Mesothelial cell of epicardium (in vitro differentiated cells): ENCODE results near the gene TCF20. TPM values are rescaled to one million over a fixed set of nuclear protein-coding genes. Genes with fewer than 3 reads are reported as not detected.

Source experiments
- DNase-seq, 2 experiments: peaks; one replicate each; pipeline ENCODE4 v3.0.0; 2021; ENCODE audit warnings: low spot score in 2 of 2; ENCODE audit not compliant: unreplicated experiment in 2 of 2
- H3K27ac Mint-ChIP-seq: 2 replicates; pipeline ENCODE4 v1.8.0; 2021; ENCODE audit warnings: mixed read lengths
- H3K27me3 Mint-ChIP-seq: 2 replicates; pipeline ENCODE4 v1.8.0; 2021; ENCODE audit warnings: low read depth, mixed read lengths
- H3K36me3 Mint-ChIP-seq: 2 replicates; pipeline ENCODE4 v1.8.0; 2021; ENCODE audit warnings: mixed read lengths
- H3K4me1 Mint-ChIP-seq: 2 replicates; pipeline ENCODE4 v1.8.0; 2021; ENCODE audit warnings: mixed read lengths
- H3K4me3 Mint-ChIP-seq: 2 replicates; pipeline ENCODE4 v1.8.0; 2021; ENCODE audit warnings: mild to moderate bottlenecking, moderate library complexity, mixed read lengths
- H3K9me3 Mint-ChIP-seq: 2 replicates; pipeline ENCODE4 v1.8.0; 2021; ENCODE audit warnings: mixed read lengths
- CTCF ChIP-seq: fragments of 200-600 bp; sonication (generic); IDR thresholded peaks from one replicate; pipeline ENCODE4 v1.5.0; 2021; ENCODE audit warnings: antibody characterized with exemption; ENCODE audit not compliant: unreplicated experiment
- total RNA-seq: library from RNA; stranded (reverse); gene quantifications from 3 replicates; pipeline ENCODE4 v1.2.1, GENCODE V29; 2021

TCF20 gene
- total RNA-seq, 1 donor from 2014 or later: 82.2 TPM

DNA sequence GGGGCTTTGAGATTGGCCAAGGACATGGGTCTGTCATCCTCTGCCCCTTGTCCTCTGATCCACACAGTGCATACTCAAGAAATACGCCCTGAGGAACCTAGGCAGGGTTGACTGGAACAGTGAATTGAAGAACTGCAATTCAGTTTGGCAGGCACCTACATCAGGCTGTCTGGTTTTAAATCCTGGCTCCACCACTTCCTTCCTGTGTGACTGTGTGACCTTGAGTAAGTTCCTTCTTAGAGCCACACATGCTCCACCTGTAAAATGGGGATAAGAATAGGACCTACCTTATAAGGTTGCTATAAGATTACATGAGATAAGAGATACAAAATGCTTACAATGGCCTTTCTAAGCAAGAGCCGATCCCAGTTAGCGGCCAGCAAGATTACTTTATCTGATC, 15.8 kb upstream of the TCF20 start:
- Mint-ChIP-seq H3K4me3 (no peak overlapping the region), H3K9me3 (no peaks in the 10 kb centered on the region), H3K27ac (no peak overlapping the region), H3K27me3 (peaks cover 36% of the 10 kb centered on the region), H3K4me1 (peaks cover 32% of the 10 kb centered on the region), H3K36me3 (no peaks in the 10 kb centered on the region)
- no peak for DNase-seq
- no peak for TF ChIP-seq CTCF

DNA sequence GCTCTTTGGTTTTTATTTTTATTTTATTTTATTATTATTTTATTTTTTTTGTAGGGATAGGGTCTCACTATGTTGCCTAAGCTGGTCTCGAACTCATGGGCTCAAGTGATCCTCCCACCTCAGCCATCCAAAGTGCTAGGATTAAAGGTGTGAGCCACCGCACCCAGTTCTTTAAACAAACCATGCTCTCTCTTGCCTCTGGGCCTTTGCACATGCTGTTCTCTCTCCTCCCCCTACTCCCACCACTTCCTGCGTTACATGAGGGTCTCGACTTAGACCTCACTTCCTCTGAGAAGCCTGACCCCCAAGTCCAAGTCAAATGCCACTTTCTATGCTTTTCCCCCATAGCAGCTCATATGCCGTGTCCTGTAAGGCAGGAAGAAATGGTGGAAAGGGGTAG, 15.2 kb upstream of the TCF20 start:
- H3K36me3 Mint-ChIP-seq: no peaks in the 10 kb centered on the region
- no peak for TF ChIP-seq CTCF
- H3K27me3 Mint-ChIP-seq: peaks cover 36% of the 10 kb centered on the region
- DNase-seq: no peak
- H3K4me1 Mint-ChIP-seq: peaks cover 28% of the 10 kb centered on the region
- H3K27ac Mint-ChIP-seq: no peak overlapping the region
- H3K9me3 Mint-ChIP-seq: no peaks in the 10 kb centered on the region
- H3K4me3 Mint-ChIP-seq: no peak overlapping the region

DNA sequence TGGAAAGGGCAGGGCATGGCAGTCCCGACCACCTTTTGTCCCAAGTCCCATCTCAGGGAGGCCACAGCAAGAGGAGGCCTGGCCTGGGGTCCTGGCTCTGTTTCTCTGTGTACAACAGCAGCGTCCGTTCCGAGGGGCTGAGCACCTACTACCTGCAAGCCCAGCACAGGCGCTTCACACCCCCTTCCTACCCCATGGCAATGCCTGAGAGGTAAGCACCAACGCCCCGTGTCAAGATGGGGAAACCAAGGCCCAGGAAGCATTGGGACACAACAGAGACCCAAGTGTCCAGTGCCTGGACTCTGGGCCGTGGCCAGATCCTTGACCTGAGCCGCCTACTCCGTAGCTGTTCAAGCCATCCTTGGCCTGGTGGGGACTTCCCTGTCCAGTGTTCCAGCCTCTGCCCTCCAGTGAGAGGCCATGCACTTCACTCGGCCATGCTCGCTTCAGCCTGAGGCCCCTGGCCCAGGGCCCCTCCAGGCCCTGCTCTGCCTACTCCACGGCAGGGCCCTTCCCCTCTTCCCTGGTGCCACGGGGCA, 14.3 kb upstream of the TCF20 start:
- no peak for DNase-seq
- H3K4me1 Mint-ChIP-seq: peaks cover 25% of the 10 kb centered on the region
- H3K27me3 Mint-ChIP-seq: peaks cover 36% of the 10 kb centered on the region
- H3K4me3 Mint-ChIP-seq: no peak overlapping the region
- H3K27ac Mint-ChIP-seq: no peak overlapping the region
- no peaks in the 10 kb centered on the region for H3K36me3 Mint-ChIP-seq
- no peaks in the 10 kb centered on the region for H3K9me3 Mint-ChIP-seq
- no peak for TF ChIP-seq CTCF

DNA sequence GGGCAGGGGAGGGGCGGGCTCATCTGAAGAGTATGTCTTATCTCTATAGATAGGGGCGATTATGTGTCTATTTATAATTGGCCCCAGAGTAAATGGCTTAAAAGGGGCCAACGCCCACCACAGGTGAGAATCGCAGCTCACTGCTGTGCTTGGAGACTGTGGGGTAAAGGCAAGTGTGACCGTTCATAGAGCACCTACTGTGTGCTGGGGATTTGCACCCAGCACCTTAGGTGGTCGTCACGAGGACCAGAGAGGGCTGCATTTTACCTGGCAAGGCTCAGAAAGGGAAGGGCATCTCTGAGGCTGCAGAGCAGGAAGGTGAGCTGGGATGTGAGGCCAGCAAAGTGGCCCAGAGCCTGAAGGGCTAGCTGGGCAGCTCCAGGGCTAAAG, 13.7 kb upstream of the TCF20 start:
- no peak for DNase-seq
- Mint-ChIP-seq H3K9me3 (no peaks in the 10 kb centered on the region), H3K4me1 (peaks cover 20% of the 10 kb centered on the region), H3K27me3 (peaks cover 36% of the 10 kb centered on the region), H3K4me3 (peak overlapping the region; percentile 54), H3K27ac (no peak overlapping the region), H3K36me3 (no peaks in the 10 kb centered on the region)
- no peak for TF ChIP-seq CTCF

GRCh38 chr22:42283278-42284201, 13.1 kb upstream of the TCF20 start:
- Mint-ChIP-seq H3K27ac (peak overlapping the region; percentile 4), H3K9me3 (no peaks in the 10 kb centered on the region), H3K4me3 (peak overlapping the region; percentile 57), H3K4me1 (peaks cover 14% of the 10 kb centered on the region), H3K36me3 (no peaks in the 10 kb centered on the region), H3K27me3 (peaks cover 36% of the 10 kb centered on the region)
- TF ChIP-seq CTCF: no peak
- DNase-seq: no peak
